ENCODE data around the gene GRIP1. TPM values are rescaled to one million over a fixed set of nuclear protein-coding genes. Genes with fewer than 3 reads are reported as not detected.
A peak's percentile ranks its signal among the peaks of the same experiment; 100 is the strongest.

GRIP1 gene
- total RNA-seq, 2 donors from 2014 or later: 0.66 to 0.82 TPM

- DNase-seq (ENCODE audit: low spot score in 2 of 2): no peak
- Mint-ChIP-seq H3K9me3 (no peaks in the 10 kb centered on the region), H3K36me3 (no peaks in the 10 kb centered on the region), H3K27ac (no peak overlapping the region)
- no peak for ATAC-seq
Observed at GRCh38 chr12:66629138-66629870, 49.6 kb downstream of the GRIP1 start.

- Mint-ChIP-seq H3K27ac (no peak overlapping the region), H3K9me3 (no peaks in the 10 kb centered on the region), H3K36me3 (no peaks in the 10 kb centered on the region)
- ATAC-seq (no peak), DNase-seq (ENCODE audit: low spot score in 2 of 2) (no peak)
Observed at GRCh38 chr12:66627988-66628317, 50.9 kb downstream of the GRIP1 start.

GRCh38 chr12:66627270-66627987, 51.4 kb downstream of the GRIP1 start:
- DNase-seq (ENCODE audit: low spot score in 2 of 2) (no peak), ATAC-seq (no peak)
- H3K9me3 Mint-ChIP-seq: no peaks in the 10 kb centered on the region
- no peak overlapping the region for H3K27ac Mint-ChIP-seq
- no peaks in the 10 kb centered on the region for H3K36me3 Mint-ChIP-seq

GRCh38 chr12:66624806-66625205, 54.1 kb downstream of the GRIP1 start:
- H3K36me3 Mint-ChIP-seq: no peaks in the 10 kb centered on the region
- ATAC-seq (no peak), DNase-seq (ENCODE audit: low spot score in 2 of 2) (no peak)
- no peaks in the 10 kb centered on the region for H3K9me3 Mint-ChIP-seq
- H3K27ac Mint-ChIP-seq: no peak overlapping the region

GRCh38 chr12:66623455-66623854, 55.4 kb downstream of the GRIP1 start:
- Mint-ChIP-seq H3K9me3 (no peaks in the 10 kb centered on the region), H3K36me3 (no peaks in the 10 kb centered on the region), H3K27ac (no peak overlapping the region)
- ATAC-seq (no peak), DNase-seq (ENCODE audit: low spot score in 2 of 2) (no peak)

- H3K9me3 Mint-ChIP-seq: no peaks in the 10 kb centered on the region
- DNase-seq (ENCODE audit: low spot score in 2 of 2): no peak
- ATAC-seq: no peak
- no peak overlapping the region for H3K27ac Mint-ChIP-seq
- H3K36me3 Mint-ChIP-seq: no peaks in the 10 kb centered on the region
Observed at GRCh38 chr12:66620688-66621087, 58.2 kb downstream of the GRIP1 start.

GRCh38 chr12:66620026-66620425, 58.9 kb downstream of the GRIP1 start:
- Mint-ChIP-seq H3K36me3 (no peaks in the 10 kb centered on the region), H3K27ac (no peak overlapping the region)
- ATAC-seq: peak in 1 of 2 donors; percentile 44

GRCh38 chr12:66617991-66618390, 60.9 kb downstream of the GRIP1 start:
- DNase-seq (ENCODE audit: low spot score in 2 of 2) (no peak), ATAC-seq (no peak)
- no peaks in the 10 kb centered on the region for H3K9me3 Mint-ChIP-seq
- no peaks in the 10 kb centered on the region for H3K36me3 Mint-ChIP-seq
- H3K27ac Mint-ChIP-seq: no peak overlapping the region

More at GRCh38 chr12:66620026-66620425, 58.9 kb downstream of the GRIP1 start:
- no peaks in the 10 kb centered on the region for H3K9me3 Mint-ChIP-seq
- DNase-seq (ENCODE audit: low spot score in 2 of 2): no peak

GRCh38 chr12:66612090-66612775, 66.6 kb downstream of the GRIP1 start:
- ATAC-seq (no peak), DNase-seq (ENCODE audit: low spot score in 2 of 2) (no peak)
- Mint-ChIP-seq H3K27ac (no peak overlapping the region), H3K9me3 (no peaks in the 10 kb centered on the region), H3K36me3 (no peaks in the 10 kb centered on the region)

GRCh38 chr12:66607147-66607546, 71.7 kb downstream of the GRIP1 start:
- Mint-ChIP-seq H3K9me3 (no peaks in the 10 kb centered on the region), H3K27ac (no peak overlapping the region), H3K36me3 (no peaks in the 10 kb centered on the region)
- ATAC-seq: no peak
- DNase-seq (ENCODE audit: low spot score in 2 of 2): no peak

GRCh38 chr12:66605293-66605692, 73.6 kb downstream of the GRIP1 start:
- Mint-ChIP-seq H3K36me3 (no peaks in the 10 kb centered on the region), H3K9me3 (no peaks in the 10 kb centered on the region), H3K27ac (no peak overlapping the region)
- ATAC-seq: no peak
- no peak for DNase-seq (ENCODE audit: low spot score in 2 of 2)

- ATAC-seq (no peak), DNase-seq (ENCODE audit: low spot score in 2 of 2) (no peak)
- no peaks in the 10 kb centered on the region for H3K9me3 Mint-ChIP-seq
- H3K27ac Mint-ChIP-seq: no peak overlapping the region
- H3K36me3 Mint-ChIP-seq: no peaks in the 10 kb centered on the region
Observed at GRCh38 chr12:66603981-66604479, 74.8 kb downstream of the GRIP1 start.

GRCh38 chr12:66603461-66603860, 75.4 kb downstream of the GRIP1 start:
- no peaks in the 10 kb centered on the region for H3K36me3 Mint-ChIP-seq
- no peaks in the 10 kb centered on the region for H3K9me3 Mint-ChIP-seq
- H3K27ac Mint-ChIP-seq: no peak overlapping the region
- DNase-seq (ENCODE audit: low spot score in 2 of 2): no peak
- no peak for ATAC-seq

- DNase-seq (ENCODE audit: low spot score in 2 of 2) (no peak), ATAC-seq (no peak)
- H3K36me3 Mint-ChIP-seq: no peaks in the 10 kb centered on the region
- H3K27ac Mint-ChIP-seq: no peak overlapping the region
- H3K9me3 Mint-ChIP-seq: no peaks in the 10 kb centered on the region
Observed at GRCh38 chr12:66602483-66603143, 76.3 kb downstream of the GRIP1 start.

GRCh38 chr12:66600903-66601302, 78.0 kb downstream of the GRIP1 start:
- no peak overlapping the region for H3K27ac Mint-ChIP-seq
- ATAC-seq (no peak), DNase-seq (ENCODE audit: low spot score in 2 of 2) (no peak)
- H3K36me3 Mint-ChIP-seq: no peaks in the 10 kb centered on the region
- H3K9me3 Mint-ChIP-seq: no peaks in the 10 kb centered on the region

- H3K9me3 Mint-ChIP-seq: no peaks in the 10 kb centered on the region
- ATAC-seq (no peak), DNase-seq (ENCODE audit: low spot score in 2 of 2) (no peak)
- no peaks in the 10 kb centered on the region for H3K36me3 Mint-ChIP-seq
- no peak overlapping the region for H3K27ac Mint-ChIP-seq
Observed at GRCh38 chr12:66599816-66600215, 79.1 kb downstream of the GRIP1 start.

GRCh38 chr12:66598608-66599007, 80.3 kb downstream of the GRIP1 start:
- Mint-ChIP-seq H3K27ac (no peak overlapping the region), H3K9me3 (no peaks in the 10 kb centered on the region), H3K36me3 (no peaks in the 10 kb centered on the region)
- DNase-seq (ENCODE audit: low spot score in 2 of 2): no peak
- ATAC-seq: no peak

All from activated naive CD4-positive, alpha-beta T cell treated with anti-CD3 and anti-CD28 coated beads, Interleukin-2, amount 50 U/mL, for 72 hours (primary cell).